Kidney (tissue), 14 donors: ENCODE measurements around the gene ADAMTS6. TPM values are rescaled to one million over a fixed set of nuclear protein-coding genes. Genes with fewer than 3 reads are reported as not detected.

Experiments used
- DNase-seq, 5 donors: peaks; one replicate each; pipeline ENCODE4 v3.0.0-alpha.2; 2013 to 2020
- FAIRE-seq: peaks from 2 replicates; lab custom pipeline; 2012; peaks lifted over from hg19 to GRCh38; lab: Jason Lieb, UNC
- H3K27ac ChIP-seq, 2 donors: one replicate each; pipeline ENCODE4 v1.7.0; 2013; ENCODE audit warnings: low read depth in 2 of 2, low read length in 2 of 2, inconsistent platforms in 1 of 2
- H3K27me3 ChIP-seq: one replicate; pipeline ENCODE4 v1.7.1; 2013; ENCODE audit warnings: low read length, inconsistent platforms; ENCODE audit not compliant: control insufficient read depth, insufficient read depth
- H3K36me3 ChIP-seq, 3 donors: one replicate each; pipeline versions ENCODE4 v1.7.0 to v1.7.1; 2013; ENCODE audit warnings: low read length in 3 of 3, control low read depth in 1 of 3, inconsistent platforms in 1 of 3; ENCODE audit not compliant: insufficient read depth in 3 of 3, control insufficient read depth in 2 of 3
- H3K4me1 ChIP-seq, 3 donors: one replicate each; pipeline versions ENCODE4 v1.7.0 to v1.7.1; 2013; ENCODE audit warnings: low read length in 3 of 3, inconsistent platforms in 1 of 3, low read depth in 1 of 3; ENCODE audit not compliant: control insufficient read depth in 2 of 3, insufficient read depth in 2 of 3
- H3K4me3 ChIP-seq, 3 donors: one replicate each; pipeline versions ENCODE4 v1.7.0 to v1.8.1; 2013; ENCODE audit warnings: low read length in 3 of 3, control low read depth in 1 of 3, inconsistent platforms in 1 of 3
- H3K9ac ChIP-seq, 3 donors: one replicate each; pipeline versions ENCODE4 v1.7.0 to v1.7.1; 2013; ENCODE audit warnings: low read length in 3 of 3, control low read depth in 1 of 3, inconsistent platforms in 1 of 3
- H3K9me3 ChIP-seq, 3 donors: one replicate each; pipeline versions ENCODE4 v1.7.0 to v1.7.1; 2013; ENCODE audit warnings: low read length in 3 of 3, control low read depth in 1 of 3, inconsistent platforms in 1 of 3; ENCODE audit not compliant: control insufficient read depth in 2 of 3, insufficient read depth in 1 of 3
- CTCF ChIP-seq: IDR thresholded peaks from 3 replicates; pipeline ENCODE4 v1.5.1; 2012; ENCODE audit warnings: mild to moderate bottlenecking, moderate library complexity, borderline replicate concordance; ENCODE audit not compliant: insufficient read depth; ENCODE audit errors: extremely low read depth
- intact Hi-C: fragments of 100-400 bp; cut with DNase I; formaldehyde crosslinking; loops from one replicate; pipeline ENCODE4 v1.11.1; 2022
- polyA plus RNA-seq: library from polyadenylated mRNA; stranded (reverse); fragments of 350-450 nt; fragmentation: Illumina TruSeq; extraction: RNeasy Lipid Tissue Mini Kit (QIAGEN cat#74804); gene quantifications from one replicate; pipeline ENCODE4 v1.2.3, GENCODE V29; 2014; ENCODE audit warnings: low read depth, low replicate concordance; ENCODE audit not compliant: insufficient read depth
- total RNA-seq: library from RNA; stranded (reverse); fragmentation: NEBNext Ultra II Directional; extraction: Animal tissue kit (Norgen Biotek cat#: 25700); gene quantifications from one replicate; pipeline ENCODE4 v1.2.1, GENCODE V29; 2021
- donor health status: control.
- donor health status: control.
- donor health status: control.
- donor health status: control.
- donor health status: control.
- donor health status: DM: yes; HTN: yes; CAD: no.
- donor health status: Normal renal cell carcinoma (clear cell type).

The ADAMTS6 gene
- total and polyA plus RNA-seq, 2 donors from 2014 or later: 0.32 to 6.7 TPM

- FAIRE-seq (no peak), DNase-seq (peak in 1 of 5 donors; percentile 30)
- no peak for TF ChIP-seq CTCF
- Histone ChIP-seq H3K4me3 (peak overlapping the region; percentile 84 to 94 (median 84)), H3K36me3 (no peaks in the 10 kb centered on the region), H3K27ac (peak overlapping the region in 1 of 2 donors; percentile 63), H3K27me3 (peaks cover 3% of the 10 kb centered on the region), H3K9me3 (no peaks in the 10 kb centered on the region), H3K4me1 (peaks cover 0 to 4% (median 0%) of the 10 kb centered on the region in 3 donors), H3K9ac (peak overlapping the region in 2 of 3 donors; percentile 74 to 90)
- intact Hi-C loops: loop anchor here (10.0 kb wide), 1 partner anchor 526 kb away; no protein-coding TSS in a partner anchor
These were observed 544 bp downstream of the ADAMTS6 start for GRCh38 chr5:65481171-65481581.

GRCh38 chr5:65480306-65480865, 1.3 kb downstream of the ADAMTS6 start:
- peak overlapping the region; percentile 81 to 94 (median 84) for H3K4me3 ChIP-seq
- H3K9ac ChIP-seq: peak overlapping the region in 2 of 3 donors; percentile 2 to 54
- intact Hi-C loops: loop anchor here (10.0 kb wide), 1 partner anchor 526 kb away; no protein-coding TSS in a partner anchor
- H3K36me3 ChIP-seq: no peaks in the 10 kb centered on the region
- no peak for FAIRE-seq
- H3K27ac ChIP-seq: no peak overlapping the region
- no peaks in the 10 kb centered on the region for H3K9me3 ChIP-seq
- H3K27me3 ChIP-seq: peaks cover 3% of the 10 kb centered on the region
- peaks cover 0 to 4% (median 0%) of the 10 kb centered on the region in 3 donors for H3K4me1 ChIP-seq
- no peak for TF ChIP-seq CTCF
- DNase-seq: peak; percentile 58 to 88 (median 74)

- H3K4me3 ChIP-seq: peak overlapping the region in 1 of 3 donors; percentile 84
These were observed 2.2 kb downstream of the ADAMTS6 start for GRCh38 chr5:65479527-65479926.

More at GRCh38 chr5:65479527-65479926, 2.2 kb downstream of the ADAMTS6 start:
- H3K9me3 ChIP-seq: no peaks in the 10 kb centered on the region
- peaks cover 3% of the 10 kb centered on the region for H3K27me3 ChIP-seq
- no peak overlapping the region for H3K9ac ChIP-seq
- DNase-seq: peak in 1 of 5 donors; percentile 5
- no peaks in the 10 kb centered on the region for H3K36me3 ChIP-seq
- no peak for TF ChIP-seq CTCF
- peaks cover 0 to 4% (median 0%) of the 10 kb centered on the region in 3 donors for H3K4me1 ChIP-seq
- intact Hi-C loops: no loop called here
- no peak for FAIRE-seq
- H3K27ac ChIP-seq: no peak overlapping the region
